Psoas muscle (tissue), 8 donors: ENCODE measurements around the gene CCDC51. TPM values are rescaled to one million over a fixed set of nuclear protein-coding genes. Genes with fewer than 3 reads are reported as not detected.
A peak's percentile ranks its signal among the peaks of the same experiment; 100 is the strongest.
"Not testable (repeated sequence)": the region's sequence is repeated elsewhere in the genome, so short reads cannot be mapped to it uniquely, and the experiment has no call there.

ENCODE experiments used
- ATAC-seq, 4 donors: fragments of 200-7000 bp; cut with Tn5 transposase; one replicate each; pipeline ENCODE4 v1.9.1; 2020; ENCODE audit warnings: moderate library complexity in 3 of 4, mild to moderate bottlenecking in 2 of 4
- DNase-seq, 2 donors: peaks; one replicate each; pipeline ENCODE4 v3.0.0-alpha.2; 2020
- H3K27ac ChIP-seq: fragments of 200-600 bp; one replicate; pipeline ENCODE4 v1.8.0; 2022
- H3K27me3 ChIP-seq, 3 donors: fragments of 200-600 bp in 1 of 3; one replicate each; pipeline versions ENCODE4 v1.6.1 to v1.8.0; 2013 to 2022; ENCODE audit warnings: low read length in 2 of 3, mild to moderate bottlenecking in 2 of 3, moderate library complexity in 1 of 3; ENCODE audit not compliant: insufficient read depth in 3 of 3
- H3K36me3 ChIP-seq, 2 donors: fragments of 200-600 bp in 1 of 2; one replicate each; pipeline versions ENCODE4 v1.6.1 to v1.8.0; 2013 to 2022; ENCODE audit warnings: low read depth in 1 of 2, mild to moderate bottlenecking in 1 of 2, moderate library complexity in 1 of 2; ENCODE audit not compliant: insufficient read depth in 1 of 2
- H3K4me1 ChIP-seq: fragments of 200-600 bp; one replicate; pipeline ENCODE4 v1.8.0; 2022
- H3K4me3 ChIP-seq: fragments of 200-600 bp; one replicate; pipeline ENCODE4 v1.8.0; 2022; ENCODE audit warnings: mild to moderate bottlenecking
- H3K9me3 ChIP-seq: fragments of 200-600 bp; one replicate; pipeline ENCODE4 v1.8.0; 2022
- CTCF ChIP-seq: fragments of 200-600 bp; IDR thresholded peaks from one replicate; pipeline ENCODE4 v1.8.0; 2022; ENCODE audit warnings: antibody characterized with exemption
- WGBS, 3 donors: extraction: QIAGEN DNeasy Blood & Tissue Kit; methylation state at CpG; one replicate each; pipeline versions ENCODE4 v1.1.6 to v1.1.7; 2013; 5-methylcytosine and 5-hydroxymethylcytosine counted together
- intact Hi-C, 2 donors: fragments of 100-400 bp; cut with DNase I; formaldehyde crosslinking; loops; one replicate each; pipeline versions ENCODE4 v1.11.0 to v1.14.2; 2022
- polyA plus RNA-seq, 3 donors: library from polyadenylated mRNA; stranded (reverse); fragments of 200-250 nt; gene quantifications; one replicate each; pipeline ENCODE4 v1.2.3, GENCODE V29; 2013
- total RNA-seq, 4 donors: library from RNA; stranded (reverse); fragmentation: NEBNext Ultra II Directional in 2 of 4; extraction: Animal tissue kit (Norgen Biotek cat#: 25700) in 2 of 4; gene quantifications; one replicate each; pipeline versions ENCODE4 v1.2.1 to v1.2.4, GENCODE V29; 2021 to 2023
- donor health status: healthy with polysubstance abuse.
- donor health status: DM: no; HTN: no; CAD: no; lungs with moderate emphysema.
- donor health status: Bipolar disorder and iron deficiency.
- donor health status: healthy.
- donor health status: DM: yes; HTN: yes; CAD: no.
- donor health status: DM: no; HTN: no; CAD: no.
- donor health status: DM: no; HTN: no; CAD: no.
- donor health status: DM: yes; HTN: yes; CAD: no.

Gene CCDC51
- total and polyA plus RNA-seq, 7 donors = 5.3 to 19.6 (median 7.7) TPM

- DNase-seq = no peak
- 56 to 67% (median 64%) methylated on average over 3 of the region's 3 CpGs for WGBS, 3 donors
- no peak for ATAC-seq
- Histone ChIP-seq H3K4me1 (no peaks in the 10 kb centered on the region), H3K9me3 (no peaks in the 10 kb centered on the region), H3K4me3 (no peak overlapping the region), H3K27ac (no peak overlapping the region), H3K27me3 (peaks cover 0 to under 1% (median 0%) of the 10 kb centered on the region in 3 donors), H3K36me3 (no peaks in the 10 kb centered on the region)
- intact Hi-C loops = loop anchor here in 1 of 2 donors (5.0 kb wide), 1 partner anchor 144 kb away; no protein-coding TSS in a partner anchor
- TF ChIP-seq CTCF = no peak
Measured at GRCh38 chr3:48402907-48403306, 37.0 kb downstream of the CCDC51 start.

GRCh38 chr3:48402281-48402732, 37.6 kb downstream of the CCDC51 start:
- Histone ChIP-seq H3K36me3 (no peaks in the 10 kb centered on the region), H3K27ac (peak overlapping the region; percentile 23), H3K27me3 (peaks cover 0 to 5% (median 0%) of the 10 kb centered on the region in 3 donors), H3K9me3 (no peaks in the 10 kb centered on the region), H3K4me1 (no peaks in the 10 kb centered on the region), H3K4me3 (no peak overlapping the region)
- 23 to 36% (median 25%) methylated on average over 8 of the region's 8 CpGs for WGBS, 3 donors
- DNase-seq (peak; percentile 89 to 91), ATAC-seq (peak in 3 of 4 donors; percentile 75 to 85 (median 80))
- intact Hi-C loops = loop anchor here in 1 of 2 donors (5.0 kb wide), 1 partner anchor 145 kb away; no protein-coding TSS in a partner anchor
- TF ChIP-seq CTCF = no peak

GRCh38 chr3:48401434-48401901, 38.5 kb downstream of the CCDC51 start:
- not testable (repeated sequence) for H3K4me1 ChIP-seq, H3K36me3 ChIP-seq, H3K4me3 ChIP-seq, ATAC-seq, H3K27me3 ChIP-seq, H3K27ac ChIP-seq, H3K9me3 ChIP-seq
- DNase-seq = peak in 1 of 2 donors; percentile 4
- 84 to 93% (median 91%) methylated on average over 12 of the region's 12 CpGs for WGBS, 3 donors
- intact Hi-C loops = loop anchor here (1.0 to 5.0 kb wide), 3 partner anchors 33 to 146 kb away; no protein-coding TSS in a partner anchor

- no peak overlapping the region for H3K27ac ChIP-seq
- no peaks in the 10 kb centered on the region for H3K9me3 ChIP-seq
- peaks cover 0 to 5% (median 0%) of the 10 kb centered on the region in 3 donors for H3K27me3 ChIP-seq
- WGBS, 3 donors = 60 to 62% (median 60%) methylated on average over 6 of the region's 6 CpGs
- no peaks in the 10 kb centered on the region for H3K36me3 ChIP-seq
- peak; percentile 72 for TF ChIP-seq CTCF
- DNase-seq (peak; percentile 28 to 56), ATAC-seq (peak; percentile 61 to 87 (median 68))
- no peak overlapping the region for H3K4me3 ChIP-seq
- intact Hi-C loops = loop anchor here (1.0 to 5.0 kb wide), 3 partner anchors 33 to 146 kb away; no protein-coding TSS in a partner anchor
- no peaks in the 10 kb centered on the region for H3K4me1 ChIP-seq
Measured at GRCh38 chr3:48400824-48401433, 39.0 kb downstream of the CCDC51 start.

DNA sequence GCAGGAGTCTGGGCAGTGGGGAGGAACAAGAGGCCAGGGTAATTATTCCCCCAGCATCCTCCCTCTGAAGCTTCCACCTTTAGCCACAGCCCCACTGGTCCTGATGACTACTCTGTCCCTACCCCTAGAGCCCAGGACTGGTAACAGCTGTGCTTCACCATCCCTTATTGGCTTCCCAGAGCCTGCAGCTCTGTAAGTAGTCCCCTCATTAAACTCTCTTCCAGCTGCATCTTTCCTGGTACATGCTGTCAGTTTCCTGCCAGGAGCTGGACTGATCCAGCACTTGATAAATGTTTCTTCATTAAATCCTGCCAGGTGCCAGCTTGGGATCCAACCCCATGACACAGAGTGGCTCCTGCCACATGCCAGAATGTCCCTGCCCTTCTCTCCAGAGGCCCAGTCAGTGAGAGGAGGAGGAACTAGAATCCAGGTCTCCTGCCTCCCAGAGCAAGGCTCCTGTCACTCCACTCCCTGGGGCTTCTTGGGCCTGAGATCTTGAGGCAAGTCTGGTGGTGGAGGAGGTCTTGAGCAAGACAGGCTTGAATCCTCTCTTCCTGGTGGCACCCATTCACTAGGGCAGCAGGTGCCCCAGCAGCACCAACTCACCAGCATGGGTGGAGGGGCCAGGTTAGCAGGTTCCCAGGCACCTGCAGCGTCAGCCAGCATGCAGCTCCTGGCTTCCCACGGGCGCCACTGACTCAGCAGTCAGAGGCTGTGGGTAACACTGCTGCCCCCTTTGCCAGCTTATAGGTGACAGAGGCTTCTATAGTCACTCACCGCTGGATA, 40.3 kb downstream of the CCDC51 start:
- H3K27ac ChIP-seq = no peak overlapping the region
- DNase-seq (peak in 1 of 2 donors; percentile 14), ATAC-seq (no peak)
- H3K9me3 ChIP-seq = no peaks in the 10 kb centered on the region
- no peaks in the 10 kb centered on the region for H3K4me1 ChIP-seq
- peaks cover 0 to 5% (median 0%) of the 10 kb centered on the region in 3 donors for H3K27me3 ChIP-seq
- no peak for TF ChIP-seq CTCF
- intact Hi-C loops = loop anchor here in 1 of 2 donors (5.0 kb wide), 2 partner anchors 127 to 148 kb away; no protein-coding TSS in a partner anchor
- H3K4me3 ChIP-seq = no peak overlapping the region
- WGBS, 3 donors = 66 to 76% (median 73%) methylated on average over 4 of the region's 4 CpGs
- H3K36me3 ChIP-seq = no peaks in the 10 kb centered on the region
